Stimulated activated effector memory CD8-positive, alpha-beta T cell treated with anti-CD3 and anti-CD28 coated beads, Interleukin-12 subunit alpha, Interleukin-12 subunit beta, amount 100 ng/mL, for 72 hours (primary cell): ENCODE results near the gene ATG9A.

ENCODE experiments used
- ATAC-seq: fragments of 150-1000 bp; cut with Tn5 transposase; 2 replicates; pipeline ENCODE4 v1.10.0; 2021
- DNase-seq, 2 donors: peaks; one replicate each; pipeline ENCODE4 v3.0.0; 2021 to 2022; ENCODE audit warnings: low spot score in 2 of 2
- H3K27ac Mint-ChIP-seq: one replicate; pipeline ENCODE4 v1.8.0; 2022; ENCODE audit warnings: mild to moderate bottlenecking, mixed read lengths
- H3K36me3 Mint-ChIP-seq: one replicate; pipeline ENCODE4 v1.8.0; 2022; ENCODE audit warnings: mild to moderate bottlenecking, mixed read lengths
- H3K4me1 Mint-ChIP-seq: one replicate; pipeline ENCODE4 v1.8.0; 2022; ENCODE audit warnings: mixed read lengths
- H3K4me3 Mint-ChIP-seq: one replicate; pipeline ENCODE4 v1.8.0; 2022; ENCODE audit warnings: mild to moderate bottlenecking, mixed read lengths
- H3K9me3 Mint-ChIP-seq: one replicate; pipeline ENCODE4 v1.8.0; 2022; ENCODE audit warnings: mixed read lengths

ATG9A gene

DNA sequence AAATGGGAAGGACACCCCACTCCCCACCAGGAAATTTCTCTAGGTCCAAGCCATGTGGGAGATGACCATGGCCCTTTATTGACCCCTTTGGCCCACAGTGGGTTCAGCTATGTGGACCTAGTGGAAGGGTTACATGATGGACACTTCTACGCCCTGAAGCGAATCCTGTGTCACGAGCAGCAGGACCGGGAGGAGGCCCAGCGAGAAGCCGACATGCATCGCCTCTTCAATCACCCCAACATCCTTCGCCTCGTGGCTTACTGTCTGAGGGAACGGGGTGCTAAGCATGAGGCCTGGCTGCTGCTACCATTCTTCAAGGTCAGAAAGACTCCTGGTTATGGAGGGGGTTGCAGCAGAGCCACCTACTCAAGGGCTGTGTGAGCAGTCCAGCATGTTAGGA is 17.1 kb upstream of the ATG9A start:
- no peaks in the 10 kb centered on the region for H3K9me3 Mint-ChIP-seq
- peak overlapping the region; percentile 68 for H3K4me3 Mint-ChIP-seq
- no peak for ATAC-seq
- H3K36me3 Mint-ChIP-seq = peaks cover 63% of the 10 kb centered on the region
- peaks cover 63% of the 10 kb centered on the region for H3K4me1 Mint-ChIP-seq
- peak overlapping the region; percentile 93 for H3K27ac Mint-ChIP-seq
- no peak for DNase-seq

DNA sequence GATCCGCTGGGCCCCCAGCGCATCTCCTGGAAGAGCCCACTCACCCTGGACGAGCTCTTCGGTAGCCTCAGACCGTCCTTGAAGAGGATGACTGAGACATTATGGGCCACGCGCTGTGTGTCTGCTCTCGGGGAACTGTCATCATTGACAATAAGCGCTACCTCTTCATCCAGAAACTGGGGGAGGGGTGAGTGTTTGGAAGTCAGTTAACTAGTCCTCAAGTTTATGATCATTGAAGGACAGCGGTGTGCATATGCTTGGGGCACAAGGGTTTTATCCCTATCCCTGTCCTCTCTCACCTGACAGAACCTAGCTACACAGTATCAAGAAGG is 16.4 kb upstream of the ATG9A start:
- peak overlapping the region; percentile 93 for H3K27ac Mint-ChIP-seq
- ATAC-seq (no peak), DNase-seq (no peak)
- no peaks in the 10 kb centered on the region for H3K9me3 Mint-ChIP-seq
- peaks cover 56% of the 10 kb centered on the region for H3K4me1 Mint-ChIP-seq
- H3K36me3 Mint-ChIP-seq = peaks cover 56% of the 10 kb centered on the region
- H3K4me3 Mint-ChIP-seq = peak overlapping the region; percentile 68

DNA sequence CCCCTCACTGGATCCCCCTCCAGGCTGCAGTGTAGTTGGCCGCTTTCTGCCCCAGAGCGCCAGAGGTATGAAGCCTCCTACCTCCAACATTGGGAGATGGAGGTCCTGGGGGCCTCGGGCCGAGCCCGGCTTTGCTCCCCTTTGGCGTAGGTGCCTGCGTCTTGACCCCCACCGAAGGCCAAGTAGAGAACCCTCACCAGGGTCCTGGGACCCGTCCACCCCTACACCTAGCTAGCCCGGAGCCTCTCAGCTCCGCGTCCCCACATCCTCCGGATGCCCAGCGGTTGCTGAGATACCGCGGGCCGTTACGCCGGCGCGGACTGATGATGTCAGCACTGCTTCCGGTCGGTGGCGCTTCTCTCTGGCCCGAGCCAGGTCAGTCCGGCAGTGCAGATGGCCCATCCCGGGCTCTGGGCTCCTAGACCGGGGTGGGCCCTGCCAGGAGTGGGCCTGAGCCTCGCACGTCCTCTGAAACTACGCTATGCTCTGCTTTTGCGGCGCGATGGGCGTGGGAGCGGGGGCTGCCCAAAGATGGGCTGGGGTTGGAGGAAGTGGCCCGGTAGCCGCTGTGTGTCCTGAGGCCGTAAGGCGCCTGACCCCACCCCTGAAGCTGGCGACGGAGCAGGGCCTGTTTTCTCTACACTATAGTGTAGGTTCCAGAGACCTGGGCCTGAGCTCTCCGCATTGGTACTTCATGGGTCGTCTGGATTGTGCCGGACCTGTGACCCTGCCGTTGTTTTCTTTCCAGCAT is 15.9 kb upstream of the ATG9A start, which contains the start of the genes GLB1L and STK16:
Gene GLB1L, minus strand, starts transcription at position 297 of the 751 bp plus-strand sequence. CDS start 1,871 bp downstream, outside the sequence.
Gene STK16, plus strand, starts transcription at position 332 of the 751 bp plus-strand sequence. CDS start 521 bp downstream, outside the sequence.
- peak within 1 kb of the TSS; percentile 68 for H3K4me3 Mint-ChIP-seq
- peaks cover 51% of the 10 kb centered on the region for H3K4me1 Mint-ChIP-seq
- peak; percentile 80 for ATAC-seq
- H3K36me3 Mint-ChIP-seq = peaks cover 51% of the 10 kb centered on the region
- peak; percentile 93 to 98 for DNase-seq
- peak within 1 kb of the TSS; percentile 93 for H3K27ac Mint-ChIP-seq
- no peaks in the 10 kb centered on the region for H3K9me3 Mint-ChIP-seq

DNA sequence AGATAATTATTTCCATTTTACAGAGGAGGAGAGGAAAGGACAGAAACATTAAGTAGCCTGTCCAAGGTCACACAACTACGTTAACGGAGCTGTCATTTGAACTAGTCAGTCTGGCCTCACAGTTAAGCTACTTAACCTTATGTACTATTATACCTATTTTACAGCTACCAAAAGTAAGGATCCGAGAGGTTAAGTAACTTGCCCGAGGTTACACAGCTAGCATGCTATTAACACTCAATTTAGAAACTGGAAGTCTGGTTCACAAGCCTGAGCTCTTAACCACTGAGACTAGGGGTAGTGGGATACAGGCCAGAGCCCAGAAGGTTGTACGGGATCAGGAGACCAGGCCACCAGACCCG is 15.3 kb upstream of the ATG9A start:
- Mint-ChIP-seq H3K27ac (peak overlapping the region; percentile 93), H3K4me1 (peaks cover 45% of the 10 kb centered on the region), H3K36me3 (peaks cover 45% of the 10 kb centered on the region), H3K4me3 (peak overlapping the region; percentile 68), H3K9me3 (no peaks in the 10 kb centered on the region)
- DNase-seq (no peak), ATAC-seq (no peak)

DNA sequence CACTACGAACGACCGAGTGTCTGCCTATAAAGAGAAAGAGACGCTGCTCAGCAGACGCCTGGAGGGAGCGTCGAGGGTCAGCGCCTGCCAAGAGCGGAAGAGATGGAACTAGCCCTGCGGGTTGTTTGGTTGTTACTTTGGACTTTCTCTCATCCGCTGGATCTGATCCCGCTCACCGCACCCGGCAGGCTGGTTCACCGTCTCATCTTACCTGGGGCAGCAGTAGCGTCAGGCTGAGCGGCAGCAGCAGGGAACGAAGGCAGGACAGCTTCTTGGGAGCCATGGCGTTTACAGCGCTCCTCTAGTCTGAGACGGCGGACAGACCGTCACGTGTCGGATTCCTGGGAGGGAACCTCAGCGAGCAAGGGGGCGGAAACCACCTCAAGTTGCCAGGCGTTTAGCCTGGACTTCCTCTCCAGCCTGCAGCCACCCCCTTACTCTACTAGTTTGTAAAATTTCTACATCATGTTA is 13.9 kb upstream of the ATG9A start:
- peak overlapping the region; percentile 23 for H3K4me3 Mint-ChIP-seq
- ATAC-seq = no peak
- DNase-seq = no peak
- H3K4me1 Mint-ChIP-seq = peaks cover 33% of the 10 kb centered on the region
- no peak overlapping the region for H3K27ac Mint-ChIP-seq
- H3K9me3 Mint-ChIP-seq = no peaks in the 10 kb centered on the region
- H3K36me3 Mint-ChIP-seq = peaks cover 35% of the 10 kb centered on the region

DNA sequence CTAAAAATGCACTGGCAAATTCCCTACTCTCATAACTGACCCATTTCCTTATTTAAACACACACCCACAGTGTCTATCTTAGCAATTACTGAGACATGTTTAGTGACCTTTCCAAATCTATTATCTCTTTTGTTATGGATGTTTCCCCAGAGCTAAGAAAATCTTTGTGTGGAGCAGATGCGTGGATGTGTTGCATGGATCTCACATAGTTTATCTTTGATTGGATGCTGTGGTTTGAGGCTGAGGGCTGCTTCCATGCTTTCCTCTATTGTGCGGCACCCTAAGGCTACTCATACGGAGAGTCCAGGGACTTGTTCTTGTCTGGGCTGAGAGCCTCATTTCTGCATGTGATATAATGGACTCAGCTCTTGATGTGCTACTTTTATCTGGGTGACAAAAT is 4.9 kb upstream of the ATG9A start:
- H3K9me3 Mint-ChIP-seq = no peaks in the 10 kb centered on the region
- peaks cover 94% of the 10 kb centered on the region for H3K36me3 Mint-ChIP-seq
- no peak overlapping the region for H3K4me3 Mint-ChIP-seq
- peaks cover 46% of the 10 kb centered on the region for H3K4me1 Mint-ChIP-seq
- DNase-seq = no peak
- no peak for ATAC-seq
- H3K27ac Mint-ChIP-seq = no peak overlapping the region

DNA sequence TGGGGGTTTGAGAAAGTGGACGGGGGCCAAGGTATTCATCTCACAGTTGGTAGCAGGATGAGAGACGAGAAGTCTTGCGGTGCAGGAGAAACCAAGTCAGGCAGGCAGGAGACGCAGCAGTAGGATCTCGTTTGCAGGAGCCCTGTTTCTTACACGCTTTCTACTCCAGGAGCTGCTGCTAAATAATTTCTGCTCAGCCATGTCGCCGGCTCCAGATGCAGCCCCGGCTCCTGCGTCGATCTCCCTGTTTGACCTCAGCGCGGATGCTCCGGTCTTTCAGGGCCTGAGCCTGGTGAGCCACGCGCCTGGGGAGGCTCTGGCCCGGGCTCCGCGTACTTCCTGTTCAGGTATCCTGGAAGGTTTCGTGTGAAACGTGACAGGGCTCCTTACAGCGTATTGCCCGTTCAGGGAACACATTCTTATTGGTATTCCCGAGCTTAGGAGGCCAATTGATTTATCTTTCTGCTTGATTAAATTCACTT is 664 bp upstream of the ATG9A start:
- H3K4me1 Mint-ChIP-seq = peaks cover 58% of the 10 kb centered on the region
- peak in 1 of 2 donors; percentile 80 for DNase-seq
- H3K36me3 Mint-ChIP-seq = peaks cover 86% of the 10 kb centered on the region
- peak; percentile 35 for ATAC-seq
- H3K4me3 Mint-ChIP-seq = peak overlapping the region; percentile 98
- peak overlapping the region; percentile 98 for H3K27ac Mint-ChIP-seq
- no peaks in the 10 kb centered on the region for H3K9me3 Mint-ChIP-seq

DNA sequence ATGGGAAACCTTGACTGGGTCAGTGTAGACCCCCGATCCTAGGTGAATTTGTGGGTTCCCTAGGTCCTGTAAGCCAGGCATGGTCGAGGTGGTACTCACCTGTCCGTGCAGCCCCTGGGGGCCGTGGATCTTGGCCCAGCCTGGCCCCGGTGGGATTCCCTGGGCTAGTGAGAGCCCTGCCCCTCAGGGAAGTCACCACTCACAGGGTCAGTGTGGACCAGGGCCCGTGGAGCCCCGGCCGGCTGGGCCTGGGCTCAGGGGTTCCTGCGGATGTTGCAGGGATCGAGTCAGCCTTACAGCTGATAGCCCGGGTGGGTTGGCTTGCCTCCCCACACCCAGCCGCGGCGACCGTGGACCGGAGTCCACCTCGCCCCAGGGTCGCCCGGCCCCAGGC is 528 bp downstream of the ATG9A start:
- H3K4me1 Mint-ChIP-seq = peaks cover 55% of the 10 kb centered on the region
- peak overlapping the region; percentile 98 for H3K27ac Mint-ChIP-seq
- no peak for DNase-seq
- H3K4me3 Mint-ChIP-seq = peak overlapping the region; percentile 98
- H3K36me3 Mint-ChIP-seq = peaks cover 86% of the 10 kb centered on the region
- H3K9me3 Mint-ChIP-seq = no peaks in the 10 kb centered on the region
- ATAC-seq = peak; percentile 42

DNA sequence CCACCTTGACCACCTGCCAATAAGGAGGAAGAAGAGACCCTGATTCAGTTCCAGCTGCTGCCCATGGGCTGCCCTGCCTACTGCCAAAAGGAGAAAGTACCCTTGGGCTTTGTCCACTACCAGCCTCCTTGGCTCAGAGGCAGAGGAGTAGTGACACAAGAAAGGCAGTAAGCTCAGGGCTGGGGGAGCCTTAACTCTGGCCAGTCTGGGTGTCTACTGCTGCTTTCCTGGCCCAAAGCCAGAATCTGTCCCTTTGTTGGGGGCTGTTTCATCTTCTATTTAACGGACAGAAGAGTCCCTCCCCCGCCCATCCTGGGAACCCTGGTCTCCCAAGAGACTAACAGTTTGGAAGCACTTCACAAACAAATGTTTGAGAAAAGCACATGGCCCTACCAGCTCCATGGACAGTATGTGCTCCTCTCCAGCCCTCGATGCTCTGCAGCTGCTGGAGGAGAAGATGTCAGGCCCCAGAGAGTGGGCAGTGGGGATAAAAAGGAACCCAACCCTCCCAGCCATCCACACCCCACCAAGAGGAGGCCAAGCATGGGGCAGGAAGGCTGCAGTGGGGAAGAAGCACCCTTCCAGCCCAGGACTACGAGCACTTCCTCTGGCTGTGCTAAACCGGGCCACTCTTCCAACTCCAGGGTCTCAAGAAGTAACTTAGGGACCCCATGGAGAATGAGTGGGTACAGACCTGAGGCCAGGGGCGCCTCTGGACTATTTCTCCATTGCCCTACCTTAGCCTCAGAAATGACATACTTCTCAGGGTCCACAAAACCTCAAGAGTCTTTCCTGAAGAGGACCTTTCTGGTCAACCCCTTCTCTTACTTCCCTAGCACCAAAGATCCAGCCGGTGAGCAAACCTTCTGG is 1.2 kb downstream of the ATG9A start:
- no peaks in the 10 kb centered on the region for H3K9me3 Mint-ChIP-seq
- H3K4me3 Mint-ChIP-seq = peak overlapping the region; percentile 98
- DNase-seq (no peak), ATAC-seq (no peak)
- H3K4me1 Mint-ChIP-seq = peaks cover 51% of the 10 kb centered on the region
- H3K27ac Mint-ChIP-seq = peak overlapping the region; percentile 98
- H3K36me3 Mint-ChIP-seq = peaks cover 86% of the 10 kb centered on the region

DNA sequence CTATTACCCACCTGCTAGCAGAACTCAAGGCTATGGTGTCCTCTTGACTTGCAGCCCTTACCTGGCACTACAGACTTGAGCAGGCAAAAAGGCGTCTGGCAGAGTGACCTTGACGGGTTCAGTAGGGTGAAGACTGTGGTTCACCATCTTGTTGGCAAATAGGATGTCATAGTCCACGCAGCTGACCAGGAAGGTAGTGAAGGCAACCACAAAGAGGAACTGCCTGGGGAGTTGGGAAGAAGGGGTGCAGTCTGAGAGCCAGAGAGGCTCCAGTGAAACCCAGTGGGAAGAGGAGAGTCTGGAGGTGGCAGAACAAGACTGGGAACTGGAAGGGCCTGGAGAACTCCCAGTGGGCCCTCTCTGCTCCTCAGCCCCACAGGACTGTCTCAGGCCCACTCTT is 4.1 kb downstream of the ATG9A start:
- Mint-ChIP-seq H3K36me3 (peaks cover 79% of the 10 kb centered on the region), H3K4me3 (no peak overlapping the region), H3K4me1 (peaks cover 45% of the 10 kb centered on the region), H3K9me3 (no peaks in the 10 kb centered on the region), H3K27ac (peak overlapping the region; percentile 75)
- DNase-seq (no peak), ATAC-seq (no peak)

DNA sequence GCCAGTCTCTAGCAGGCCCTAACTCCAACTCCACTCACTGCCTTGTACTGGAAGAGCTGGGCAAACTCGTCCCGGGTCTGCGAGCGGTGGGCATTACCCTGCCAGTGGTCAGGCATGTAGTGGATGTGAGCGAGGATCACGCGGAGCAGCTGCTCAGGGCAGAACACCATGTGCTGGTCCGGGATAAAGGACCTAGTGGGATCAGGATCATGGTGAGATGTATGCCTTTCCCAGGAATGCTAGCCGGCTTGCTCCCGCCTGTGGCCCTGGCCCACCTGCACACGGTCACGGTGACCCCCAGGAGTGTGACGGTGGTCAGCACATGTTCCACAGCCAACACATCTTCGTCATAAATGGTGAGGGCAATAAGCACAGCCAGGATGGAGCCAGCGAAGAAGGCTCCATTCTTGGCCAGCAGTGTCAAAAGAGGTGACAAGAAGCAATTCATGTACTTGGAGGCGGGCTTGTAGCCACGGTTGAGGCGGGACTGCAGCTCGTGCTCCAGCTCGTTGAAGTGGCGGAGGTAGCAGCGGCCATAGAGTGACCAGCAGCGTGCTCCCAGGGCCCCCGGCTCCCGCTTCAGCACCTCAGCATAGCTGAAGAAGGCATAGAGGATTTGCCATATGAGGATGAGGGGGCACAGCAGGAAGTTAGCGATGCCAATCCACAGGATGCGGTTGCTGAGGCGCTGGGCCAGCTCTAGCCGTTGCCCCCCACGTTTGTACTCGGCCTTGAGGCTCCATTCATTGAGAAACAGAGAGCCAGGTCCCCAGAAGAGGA is 5.4 kb downstream of the ATG9A start:
- H3K4me1 Mint-ChIP-seq = peaks cover 46% of the 10 kb centered on the region
- DNase-seq = no peak
- no peak for ATAC-seq
- H3K9me3 Mint-ChIP-seq = no peaks in the 10 kb centered on the region
- H3K4me3 Mint-ChIP-seq = no peak overlapping the region
- H3K27ac Mint-ChIP-seq = no peak overlapping the region
- H3K36me3 Mint-ChIP-seq = peaks cover 77% of the 10 kb centered on the region

DNA sequence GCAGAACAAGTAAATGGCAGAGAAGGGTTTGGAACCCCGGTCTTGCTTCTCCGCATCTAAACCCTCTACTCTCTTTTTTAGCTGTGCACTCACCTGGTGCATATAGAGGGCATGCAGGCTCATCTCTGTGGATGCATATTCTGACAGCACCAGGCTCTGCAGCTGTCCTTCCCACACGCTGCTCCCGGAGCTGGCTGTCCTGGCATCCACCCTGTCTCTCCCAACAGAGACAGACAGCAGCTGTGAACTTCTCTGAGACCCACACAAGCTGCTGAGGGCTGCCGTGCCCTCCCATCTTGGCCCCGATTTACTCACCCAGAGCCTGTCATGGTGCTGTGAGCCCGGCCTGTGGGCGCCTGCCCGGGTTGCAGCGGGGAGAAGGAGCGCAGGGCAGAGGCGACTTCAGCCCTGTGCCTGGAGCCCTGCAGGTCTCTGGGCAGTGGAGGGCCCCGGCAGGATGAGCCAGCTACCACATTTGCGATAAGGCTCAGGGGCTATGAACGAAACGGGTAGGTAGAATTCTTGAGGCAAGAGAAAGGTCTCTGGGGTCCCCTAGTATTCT is 7.4 kb downstream of the ATG9A start:
- ATAC-seq = no peak
- peaks cover 39% of the 10 kb centered on the region for H3K4me1 Mint-ChIP-seq
- no peak for DNase-seq
- H3K4me3 Mint-ChIP-seq = no peak overlapping the region
- H3K9me3 Mint-ChIP-seq = no peaks in the 10 kb centered on the region
- peaks cover 78% of the 10 kb centered on the region for H3K36me3 Mint-ChIP-seq
- no peak overlapping the region for H3K27ac Mint-ChIP-seq

DNA sequence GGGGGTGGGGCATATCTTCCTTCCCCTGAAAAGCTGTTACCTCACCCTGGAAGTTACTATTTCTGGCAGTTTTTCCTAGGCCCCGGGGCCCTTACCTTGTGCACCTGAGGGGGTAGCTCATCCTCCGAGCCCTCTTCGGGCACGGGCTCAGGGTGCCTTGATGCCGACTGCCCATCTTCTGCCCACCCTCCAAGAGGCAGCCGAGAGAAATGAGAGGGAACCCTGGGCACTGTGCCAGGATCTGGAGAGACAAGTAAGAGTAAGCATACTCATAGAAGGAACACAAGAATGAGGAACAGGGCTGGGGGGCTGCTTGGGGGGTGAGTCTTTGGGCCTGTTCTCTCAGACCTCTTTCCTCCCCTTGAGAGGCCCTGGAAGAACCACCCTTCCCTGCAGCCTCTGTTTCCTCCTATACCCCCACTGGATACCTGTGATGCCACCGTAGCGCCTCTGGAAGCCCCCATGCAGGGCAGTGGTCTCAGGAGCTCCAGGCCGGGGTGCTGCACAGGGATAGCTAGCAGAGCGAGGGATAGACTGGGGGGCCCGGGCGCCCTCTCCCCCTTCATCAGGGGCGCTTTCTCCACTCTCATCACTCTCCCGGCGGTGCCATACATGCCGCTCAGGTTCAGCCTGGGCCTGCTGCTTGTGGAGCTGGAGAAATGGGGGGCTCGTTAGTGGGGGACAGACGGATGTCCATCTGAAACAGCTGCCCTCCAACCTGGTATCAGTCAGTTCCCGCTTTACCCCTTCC is 8.6 kb downstream of the ATG9A start:
- Mint-ChIP-seq H3K4me3 (no peak overlapping the region), H3K4me1 (peaks cover 45% of the 10 kb centered on the region), H3K36me3 (peaks cover 76% of the 10 kb centered on the region), H3K9me3 (no peaks in the 10 kb centered on the region), H3K27ac (no peak overlapping the region)
- ATAC-seq (no peak), DNase-seq (no peak)
